Measurements from ENCODE around the gene CELSR3.

The CELSR3 gene

GRCh38 chr3:48599077-48599501 lies 63.6 kb downstream of the CELSR3 start:
- no peak overlapping the region for H4K8ac ChIP-seq (ENCODE audit: low read depth, low read length)
- H3K4me2 ChIP-seq (ENCODE audit: low read length) = no peak overlapping the region
- H3K4ac ChIP-seq (ENCODE audit: low read depth, low read length) = no peak overlapping the region
- no peak overlapping the region for H2AK5ac ChIP-seq (ENCODE audit: low read length)
- no peak overlapping the region for H4K5ac ChIP-seq (ENCODE audit: low read length)
- H3K79me1 ChIP-seq (ENCODE audit: low read length) = peaks cover under 1% of the 10 kb centered on the region
- H3K79me2 ChIP-seq (ENCODE audit: control insufficient read depth, insufficient read depth, low read length) = no peaks in the 10 kb centered on the region
- no peak overlapping the region for H2BK120ac ChIP-seq (ENCODE audit: low read depth, low read length)
- no peak overlapping the region for H2BK5ac ChIP-seq (ENCODE audit: low read length)
- H3K56ac ChIP-seq (ENCODE audit: low read length) = no peak overlapping the region
- peaks cover 9% of the 10 kb centered on the region for H3K4me1 ChIP-seq (ENCODE audit: control insufficient read depth, low read depth, low read length)
- H3K4me3 ChIP-seq (ENCODE audit: low read length) = no peak overlapping the region
- no peak overlapping the region for H3K23ac ChIP-seq (ENCODE audit: low read length)
- H2BK15ac ChIP-seq (replicated peaks; ENCODE audit: low read depth) = no peak overlapping the region
- H3K18ac ChIP-seq (ENCODE audit: low read length) = no peak overlapping the region
- DNase-seq = no peak
- peak overlapping the region; percentile 23 for H3K27ac ChIP-seq (ENCODE audit: low read depth, low read length)
- no peaks in the 10 kb centered on the region for H3K27me3 ChIP-seq (ENCODE audit: insufficient read depth, low read length, poor library complexity)
- no CpG with 5 or more reads among the region's 11 CpGs for WGBS (ENCODE audit: extremely low coverage, insufficient coverage, low lambda C conversion rate)
- H3K36me3 ChIP-seq (ENCODE audit: control insufficient read depth, insufficient read depth, low read length) = peaks cover 36% of the 10 kb centered on the region
- no peak overlapping the region for H3K9ac ChIP-seq (ENCODE audit: low read length)

GRCh38 chr3:48598323-48599076 lies 64.2 kb downstream of the CELSR3 start:
- H2BK5ac ChIP-seq (ENCODE audit: low read length) = no peak overlapping the region
- no peak overlapping the region for H3K4ac ChIP-seq (ENCODE audit: low read depth, low read length)
- no CpG with 5 or more reads among the region's 5 CpGs for WGBS (ENCODE audit: extremely low coverage, insufficient coverage, low lambda C conversion rate)
- no peak overlapping the region for H3K18ac ChIP-seq (ENCODE audit: low read length)
- no peaks in the 10 kb centered on the region for H3K79me2 ChIP-seq (ENCODE audit: control insufficient read depth, insufficient read depth, low read length)
- peak overlapping the region; percentile 34 for H3K27ac ChIP-seq (ENCODE audit: low read depth, low read length)
- H2BK15ac ChIP-seq (replicated peaks; ENCODE audit: low read depth) = no peak overlapping the region
- H3K4me3 ChIP-seq (ENCODE audit: low read length) = no peak overlapping the region
- peak; percentile 91 for DNase-seq
- H3K9ac ChIP-seq (ENCODE audit: low read length) = no peak overlapping the region
- no peak overlapping the region for H2AK5ac ChIP-seq (ENCODE audit: low read length)
- no peak overlapping the region for H2BK120ac ChIP-seq (ENCODE audit: low read depth, low read length)
- no peak overlapping the region for H3K4me2 ChIP-seq (ENCODE audit: low read length)
- H3K36me3 ChIP-seq (ENCODE audit: control insufficient read depth, insufficient read depth, low read length) = peaks cover 31% of the 10 kb centered on the region
- no peaks in the 10 kb centered on the region for H3K27me3 ChIP-seq (ENCODE audit: insufficient read depth, low read length, poor library complexity)
- no peak overlapping the region for H4K5ac ChIP-seq (ENCODE audit: low read length)
- H3K4me1 ChIP-seq (ENCODE audit: control insufficient read depth, low read depth, low read length) = peaks cover 9% of the 10 kb centered on the region
- H3K23ac ChIP-seq (ENCODE audit: low read length) = no peak overlapping the region
- H3K79me1 ChIP-seq (ENCODE audit: low read length) = no peaks in the 10 kb centered on the region
- no peak overlapping the region for H3K56ac ChIP-seq (ENCODE audit: low read length)
- no peak overlapping the region for H4K8ac ChIP-seq (ENCODE audit: low read depth, low read length)

GRCh38 chr3:48597408-48597800 lies 65.3 kb downstream of the CELSR3 start:
- Histone ChIP-seq H3K27me3 (ENCODE audit: insufficient read depth, low read length, poor library complexity) (no peaks in the 10 kb centered on the region), H3K27ac (ENCODE audit: low read depth, low read length) (no peak overlapping the region), H3K23ac (ENCODE audit: low read length) (no peak overlapping the region), H3K4me1 (ENCODE audit: control insufficient read depth, low read depth, low read length) (peaks cover 9% of the 10 kb centered on the region), H3K79me2 (ENCODE audit: control insufficient read depth, insufficient read depth, low read length) (no peaks in the 10 kb centered on the region), H2AK5ac (ENCODE audit: low read length) (no peak overlapping the region), H4K8ac (ENCODE audit: low read depth, low read length) (no peak overlapping the region), H3K4me3 (ENCODE audit: low read length) (no peak overlapping the region), H3K56ac (ENCODE audit: low read length) (no peak overlapping the region), H2BK5ac (ENCODE audit: low read length) (no peak overlapping the region), H3K4ac (ENCODE audit: low read depth, low read length) (no peak overlapping the region), H3K36me3 (ENCODE audit: control insufficient read depth, insufficient read depth, low read length) (peaks cover 25% of the 10 kb centered on the region), H3K9ac (ENCODE audit: low read length) (no peak overlapping the region), H3K18ac (ENCODE audit: low read length) (no peak overlapping the region), H3K79me1 (ENCODE audit: low read length) (no peaks in the 10 kb centered on the region), H2BK120ac (ENCODE audit: low read depth, low read length) (no peak overlapping the region), H2BK15ac (replicated peaks; ENCODE audit: low read depth) (no peak overlapping the region), H4K5ac (ENCODE audit: low read length) (no peak overlapping the region), H3K4me2 (ENCODE audit: low read length) (no peak overlapping the region)
- DNase-seq = no peak
- WGBS (ENCODE audit: extremely low coverage, insufficient coverage, low lambda C conversion rate) = no CpG with 5 or more reads among the region's 6 CpGs

- H2AK5ac ChIP-seq (ENCODE audit: low read length) = no peak overlapping the region
- no peak for DNase-seq
- peaks cover 9% of the 10 kb centered on the region for H3K4me1 ChIP-seq (ENCODE audit: control insufficient read depth, low read depth, low read length)
- WGBS (ENCODE audit: extremely low coverage, insufficient coverage, low lambda C conversion rate) = no CpG with 5 or more reads among the region's 8 CpGs
- H4K8ac ChIP-seq (ENCODE audit: low read depth, low read length) = no peak overlapping the region
- H3K27ac ChIP-seq (ENCODE audit: low read depth, low read length) = no peak overlapping the region
- H3K56ac ChIP-seq (ENCODE audit: low read length) = no peak overlapping the region
- no peak overlapping the region for H3K4ac ChIP-seq (ENCODE audit: low read depth, low read length)
- H2BK5ac ChIP-seq (ENCODE audit: low read length) = no peak overlapping the region
- no peaks in the 10 kb centered on the region for H3K79me2 ChIP-seq (ENCODE audit: control insufficient read depth, insufficient read depth, low read length)
- no peak overlapping the region for H2BK120ac ChIP-seq (ENCODE audit: low read depth, low read length)
- H3K18ac ChIP-seq (ENCODE audit: low read length) = no peak overlapping the region
- no peak overlapping the region for H3K4me2 ChIP-seq (ENCODE audit: low read length)
- no peak overlapping the region for H2BK15ac ChIP-seq (replicated peaks; ENCODE audit: low read depth)
- H3K79me1 ChIP-seq (ENCODE audit: low read length) = no peaks in the 10 kb centered on the region
- no peak overlapping the region for H3K9ac ChIP-seq (ENCODE audit: low read length)
- no peak overlapping the region for H3K4me3 ChIP-seq (ENCODE audit: low read length)
- no peak overlapping the region for H3K23ac ChIP-seq (ENCODE audit: low read length)
- peaks cover 25% of the 10 kb centered on the region for H3K36me3 ChIP-seq (ENCODE audit: control insufficient read depth, insufficient read depth, low read length)
- no peak overlapping the region for H4K5ac ChIP-seq (ENCODE audit: low read length)
- H3K27me3 ChIP-seq (ENCODE audit: insufficient read depth, low read length, poor library complexity) = no peaks in the 10 kb centered on the region
Observed at GRCh38 chr3:48596676-48597407, 65.8 kb downstream of the CELSR3 start.

- Histone ChIP-seq H3K36me3 (ENCODE audit: control insufficient read depth, insufficient read depth, low read length) (peaks cover 21% of the 10 kb centered on the region), H3K23ac (ENCODE audit: low read length) (no peak overlapping the region), H2BK120ac (ENCODE audit: low read depth, low read length) (no peak overlapping the region), H3K9ac (ENCODE audit: low read length) (no peak overlapping the region), H3K4ac (ENCODE audit: low read depth, low read length) (no peak overlapping the region), H3K4me2 (ENCODE audit: low read length) (no peak overlapping the region), H3K56ac (ENCODE audit: low read length) (no peak overlapping the region), H3K27me3 (ENCODE audit: insufficient read depth, low read length, poor library complexity) (no peaks in the 10 kb centered on the region), H2AK5ac (ENCODE audit: low read length) (no peak overlapping the region), H3K4me3 (ENCODE audit: low read length) (no peak overlapping the region), H3K18ac (ENCODE audit: low read length) (no peak overlapping the region), H3K4me1 (ENCODE audit: control insufficient read depth, low read depth, low read length) (peaks cover 9% of the 10 kb centered on the region), H4K5ac (ENCODE audit: low read length) (no peak overlapping the region), H2BK5ac (ENCODE audit: low read length) (no peak overlapping the region), H3K27ac (ENCODE audit: low read depth, low read length) (peak overlapping the region; percentile 3), H3K79me1 (ENCODE audit: low read length) (no peaks in the 10 kb centered on the region), H2BK15ac (replicated peaks; ENCODE audit: low read depth) (no peak overlapping the region), H4K8ac (ENCODE audit: low read depth, low read length) (no peak overlapping the region), H3K79me2 (ENCODE audit: control insufficient read depth, insufficient read depth, low read length) (no peaks in the 10 kb centered on the region)
- DNase-seq = no peak
- WGBS (ENCODE audit: extremely low coverage, insufficient coverage, low lambda C conversion rate) = no CpG with 5 or more reads among the region's 5 CpGs
Observed at GRCh38 chr3:48596157-48596556, 66.5 kb downstream of the CELSR3 start.

Measured in mesendoderm (in vitro differentiated cells).